ENCODE measurements around the gene DYNC1H1.

DNA sequence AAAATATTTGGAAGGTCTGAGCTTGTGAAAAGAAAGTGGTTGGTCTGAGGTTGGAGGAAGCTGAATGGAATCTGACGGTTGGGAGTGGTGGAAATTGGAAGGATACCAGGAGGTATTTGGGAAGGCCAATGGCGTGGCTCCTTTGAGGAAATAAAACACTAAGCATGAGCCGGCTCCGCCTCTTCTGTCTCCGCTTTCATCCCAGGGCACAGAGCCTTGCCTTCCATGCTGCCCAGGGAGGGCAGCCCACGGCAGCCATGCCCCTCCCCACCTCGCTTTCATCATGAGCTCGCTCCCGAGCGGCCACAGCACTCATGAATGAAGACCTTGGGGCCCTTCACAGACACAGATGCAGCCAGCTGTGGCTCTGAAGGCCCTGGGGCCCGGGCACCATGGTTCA lies 86.3 kb downstream of the DYNC1H1 start:
- TF ChIP-seq, protein P1, sequence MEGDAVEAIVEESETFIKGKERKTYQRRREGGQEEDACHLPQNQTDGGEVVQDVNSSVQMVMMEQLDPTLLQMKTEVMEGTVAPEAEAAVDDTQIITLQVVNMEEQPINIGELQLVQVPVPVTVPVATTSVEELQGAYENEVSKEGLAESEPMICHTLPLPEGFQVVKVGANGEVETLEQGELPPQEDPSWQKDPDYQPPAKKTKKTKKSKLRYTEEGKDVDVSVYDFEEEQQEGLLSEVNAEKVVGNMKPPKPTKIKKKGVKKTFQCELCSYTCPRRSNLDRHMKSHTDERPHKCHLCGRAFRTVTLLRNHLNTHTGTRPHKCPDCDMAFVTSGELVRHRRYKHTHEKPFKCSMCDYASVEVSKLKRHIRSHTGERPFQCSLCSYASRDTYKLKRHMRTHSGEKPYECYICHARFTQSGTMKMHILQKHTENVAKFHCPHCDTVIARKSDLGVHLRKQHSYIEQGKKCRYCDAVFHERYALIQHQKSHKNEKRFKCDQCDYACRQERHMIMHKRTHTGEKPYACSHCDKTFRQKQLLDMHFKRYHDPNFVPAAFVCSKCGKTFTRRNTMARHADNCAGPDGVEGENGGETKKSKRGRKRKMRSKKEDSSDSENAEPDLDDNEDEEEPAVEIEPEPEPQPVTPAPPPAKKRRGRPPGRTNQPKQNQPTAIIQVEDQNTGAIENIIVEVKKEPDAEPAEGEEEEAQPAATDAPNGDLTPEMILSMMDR (IDR thresholded peaks at IDR 0.05), result no peak
- TF ChIP-seq CREB1 (CRISPR knock-in tag; IDR thresholded peaks at IDR 0.05), result no peak
- no peak for TF ChIP-seq ATF1 (CRISPR knock-in tag; IDR thresholded peaks at IDR 0.05)
- TF ChIP-seq SMAD4 (CRISPR knock-in tag; IDR thresholded peaks at IDR 0.05), result no peak
- no peak for TF ChIP-seq NR2C2 (CRISPR knock-in tag; IDR thresholded peaks at IDR 0.05)
